HuH-7 (cell line): ENCODE measurements around the gene SORCS1.
"Not testable (repeated sequence)": the region's sequence is repeated elsewhere in the genome, so short reads cannot be mapped to it uniquely, and the experiment has no call there.

Experiments used
- DNase-seq: peaks from one replicate; pipeline ENCODE4 v3.0.0; 2011; ENCODE audit warnings: low spot score

Gene SORCS1

GRCh38 chr10:107051769-107052168 is 112.7 kb downstream of the SORCS1 start:
- no peak for DNase-seq

- no peak for DNase-seq
Observed at GRCh38 chr10:107043461-107043860, 121.0 kb downstream of the SORCS1 start.

GRCh38 chr10:107037192-107038122 is 127.0 kb downstream of the SORCS1 start:
- DNase-seq = no peak

- no peak for DNase-seq
Observed at GRCh38 chr10:107033799-107034422, 130.6 kb downstream of the SORCS1 start.

- DNase-seq = no peak
Observed at GRCh38 chr10:107032700-107033401, 131.7 kb downstream of the SORCS1 start.

- no peak for DNase-seq
Observed at GRCh38 chr10:107031931-107032699, 132.4 kb downstream of the SORCS1 start.

- DNase-seq = no peak
Observed at GRCh38 chr10:107028236-107028635, 136.3 kb downstream of the SORCS1 start.

GRCh38 chr10:107025676-107026075 is 138.8 kb downstream of the SORCS1 start:
- no peak for DNase-seq

GRCh38 chr10:107024033-107024432 is 140.5 kb downstream of the SORCS1 start:
- DNase-seq = not testable (repeated sequence)

- DNase-seq = no peak
Observed at GRCh38 chr10:107022600-107023354, 141.7 kb downstream of the SORCS1 start.

GRCh38 chr10:107019154-107019553 is 145.4 kb downstream of the SORCS1 start:
- DNase-seq = no peak

GRCh38 chr10:107013258-107014006 is 151.1 kb downstream of the SORCS1 start:
- DNase-seq = no peak

- no peak for DNase-seq
Observed at GRCh38 chr10:107011992-107012391, 152.5 kb downstream of the SORCS1 start.

GRCh38 chr10:107011105-107011504 is 153.4 kb downstream of the SORCS1 start:
- DNase-seq = no peak

- no peak for DNase-seq
Observed at GRCh38 chr10:107010531-107010930, 154.0 kb downstream of the SORCS1 start.

GRCh38 chr10:107004362-107004761 is 160.1 kb downstream of the SORCS1 start:
- DNase-seq = no peak

GRCh38 chr10:107002068-107002467 is 162.4 kb downstream of the SORCS1 start:
- DNase-seq = no peak

GRCh38 chr10:106999118-106999707 is 165.3 kb downstream of the SORCS1 start:
- no peak for DNase-seq

GRCh38 chr10:106997721-106998120 is 166.8 kb downstream of the SORCS1 start:
- no peak for DNase-seq

- DNase-seq = no peak
Observed at GRCh38 chr10:106996510-106996909, 168.0 kb downstream of the SORCS1 start.
